Testis (tissue), 2 donors: ENCODE data around the gene ZNF618.

Experiments used
- POLR2A ChIP-seq: fragments of 450-650 bp; IDR thresholded peaks from one replicate; pipeline ENCODE4 v1.6.1; 2017; ENCODE audit warnings: antibody characterized with exemption, mild to moderate bottlenecking, moderate library complexity
- TF ChIP-seq, protein P1 (sequence below), 3 experiments: fragments of 450-650 bp in 2 of 3; fragments of 200-600 bp in 1 of 3; sonication (generic) in 1 of 3; IDR thresholded peaks; one replicate each; pipeline ENCODE4 v1.5.1; 2016 to 2019; ENCODE audit warnings: antibody characterized with exemption in 3 of 3, mild to moderate bottlenecking in 2 of 3, moderate library complexity in 1 of 3

DNA sequence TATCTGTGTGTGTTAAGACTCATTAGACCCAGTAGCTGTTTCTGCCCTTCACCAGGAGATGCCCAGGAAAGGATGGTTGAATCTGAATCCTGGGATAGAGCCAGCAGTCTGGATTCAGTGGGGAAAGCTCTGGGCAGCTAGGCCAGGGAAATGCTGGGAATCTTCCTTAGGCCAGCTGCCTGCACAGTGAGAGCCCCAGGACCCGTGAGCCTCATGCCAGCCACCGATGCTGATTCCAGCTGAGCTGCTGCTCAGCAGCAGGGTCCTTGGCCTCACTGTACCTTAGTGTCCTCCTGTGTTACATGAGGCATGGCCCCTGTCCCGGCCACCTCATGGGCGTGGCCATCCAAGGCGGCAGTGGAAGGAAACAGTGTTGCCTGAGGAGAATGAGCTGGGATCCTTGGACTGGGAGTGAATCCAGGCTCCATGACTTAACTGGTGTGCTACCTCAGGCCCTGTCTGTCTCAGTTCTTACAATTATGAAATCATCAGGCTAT, 114.9 kb downstream of the ZNF618 start:
- TF ChIP-seq, protein P1, sequence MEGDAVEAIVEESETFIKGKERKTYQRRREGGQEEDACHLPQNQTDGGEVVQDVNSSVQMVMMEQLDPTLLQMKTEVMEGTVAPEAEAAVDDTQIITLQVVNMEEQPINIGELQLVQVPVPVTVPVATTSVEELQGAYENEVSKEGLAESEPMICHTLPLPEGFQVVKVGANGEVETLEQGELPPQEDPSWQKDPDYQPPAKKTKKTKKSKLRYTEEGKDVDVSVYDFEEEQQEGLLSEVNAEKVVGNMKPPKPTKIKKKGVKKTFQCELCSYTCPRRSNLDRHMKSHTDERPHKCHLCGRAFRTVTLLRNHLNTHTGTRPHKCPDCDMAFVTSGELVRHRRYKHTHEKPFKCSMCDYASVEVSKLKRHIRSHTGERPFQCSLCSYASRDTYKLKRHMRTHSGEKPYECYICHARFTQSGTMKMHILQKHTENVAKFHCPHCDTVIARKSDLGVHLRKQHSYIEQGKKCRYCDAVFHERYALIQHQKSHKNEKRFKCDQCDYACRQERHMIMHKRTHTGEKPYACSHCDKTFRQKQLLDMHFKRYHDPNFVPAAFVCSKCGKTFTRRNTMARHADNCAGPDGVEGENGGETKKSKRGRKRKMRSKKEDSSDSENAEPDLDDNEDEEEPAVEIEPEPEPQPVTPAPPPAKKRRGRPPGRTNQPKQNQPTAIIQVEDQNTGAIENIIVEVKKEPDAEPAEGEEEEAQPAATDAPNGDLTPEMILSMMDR (IDR thresholded peaks at IDR 0.05) = no peak
- no peak for TF ChIP-seq POLR2A
